ENCODE measurements around the gene THAP7. TPM values are rescaled to one million over a fixed set of nuclear protein-coding genes. Genes with fewer than 3 reads are reported as not detected.
"Not testable (repeated sequence)": the region's sequence is repeated elsewhere in the genome, so short reads cannot be mapped to it uniquely, and the experiment has no call there.

THAP7 gene
- total and polyA plus RNA-seq, 2 experiments from 2014 or later, result 21.8 to 25.9 TPM

DNA sequence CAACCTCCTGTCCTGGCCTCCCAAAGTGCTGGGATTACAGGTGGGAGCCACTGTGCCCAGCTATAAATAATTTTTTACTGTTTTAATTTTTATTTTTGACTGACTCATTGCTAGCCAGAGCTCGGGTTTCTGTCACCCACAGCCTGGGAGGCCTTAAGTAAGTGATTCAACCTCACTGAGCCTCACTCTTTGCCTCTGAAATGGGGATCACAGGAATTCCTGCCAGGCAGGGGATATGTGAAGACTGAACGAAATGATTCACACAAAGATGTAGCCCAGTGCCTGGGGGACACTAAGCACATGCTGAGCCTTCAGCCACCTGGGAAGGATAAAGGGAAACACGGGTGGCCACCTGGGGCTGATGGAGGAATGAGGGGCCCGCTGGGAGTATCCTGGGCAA, 40.0 kb upstream of the THAP7 start:
- 0 out of 2 replicates have a peak, but pooled peaks cover 4% of the 10 kb centered on the region for H3F3A ChIP-seq (replicated peaks; ENCODE audit: low read depth)
- no peak overlapping the region for H3K27ac ChIP-seq (ENCODE audit: low read depth)
- no peaks in the 10 kb centered on the region for H3K36me3 ChIP-seq (ENCODE audit: insufficient read depth)
- H3K27me3 Mint-ChIP-seq (ENCODE audit: insufficient read depth, low read depth, poor library complexity), result peaks cover 11% of the 10 kb centered on the region
- no peaks in the 10 kb centered on the region for H3K9me2 ChIP-seq (ENCODE audit: insufficient read depth)
- no peaks in the 10 kb centered on the region for H3K4me1 ChIP-seq (ENCODE audit: insufficient read depth)
- H3K4me2 ChIP-seq, result no peak overlapping the region
- no peak overlapping the region for H2AFZ ChIP-seq
- TF ChIP-seq JUNB (IDR thresholded peaks at IDR 0.05; ENCODE audit: unreplicated experiment) (no peak), ZNF331 (CRISPR knock-in tag; IDR thresholded peaks at IDR 0.05; ENCODE audit: low read depth) (no peak)
- TF ChIP-seq, protein P1, sequence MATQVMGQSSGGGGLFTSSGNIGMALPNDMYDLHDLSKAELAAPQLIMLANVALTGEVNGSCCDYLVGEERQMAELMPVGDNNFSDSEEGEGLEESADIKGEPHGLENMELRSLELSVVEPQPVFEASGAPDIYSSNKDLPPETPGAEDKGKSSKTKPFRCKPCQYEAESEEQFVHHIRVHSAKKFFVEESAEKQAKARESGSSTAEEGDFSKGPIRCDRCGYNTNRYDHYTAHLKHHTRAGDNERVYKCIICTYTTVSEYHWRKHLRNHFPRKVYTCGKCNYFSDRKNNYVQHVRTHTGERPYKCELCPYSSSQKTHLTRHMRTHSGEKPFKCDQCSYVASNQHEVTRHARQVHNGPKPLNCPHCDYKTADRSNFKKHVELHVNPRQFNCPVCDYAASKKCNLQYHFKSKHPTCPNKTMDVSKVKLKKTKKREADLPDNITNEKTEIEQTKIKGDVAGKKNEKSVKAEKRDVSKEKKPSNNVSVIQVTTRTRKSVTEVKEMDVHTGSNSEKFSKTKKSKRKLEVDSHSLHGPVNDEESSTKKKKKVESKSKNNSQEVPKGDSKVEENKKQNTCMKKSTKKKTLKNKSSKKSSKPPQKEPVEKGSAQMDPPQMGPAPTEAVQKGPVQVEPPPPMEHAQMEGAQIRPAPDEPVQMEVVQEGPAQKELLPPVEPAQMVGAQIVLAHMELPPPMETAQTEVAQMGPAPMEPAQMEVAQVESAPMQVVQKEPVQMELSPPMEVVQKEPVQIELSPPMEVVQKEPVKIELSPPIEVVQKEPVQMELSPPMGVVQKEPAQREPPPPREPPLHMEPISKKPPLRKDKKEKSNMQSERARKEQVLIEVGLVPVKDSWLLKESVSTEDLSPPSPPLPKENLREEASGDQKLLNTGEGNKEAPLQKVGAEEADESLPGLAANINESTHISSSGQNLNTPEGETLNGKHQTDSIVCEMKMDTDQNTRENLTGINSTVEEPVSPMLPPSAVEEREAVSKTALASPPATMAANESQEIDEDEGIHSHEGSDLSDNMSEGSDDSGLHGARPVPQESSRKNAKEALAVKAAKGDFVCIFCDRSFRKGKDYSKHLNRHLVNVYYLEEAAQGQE (IDR thresholded peaks at IDR 0.05; ENCODE audit: unreplicated experiment), result no peak
- DNase-seq (ENCODE audit: low spot score) (no peak), ATAC-seq (no peak)
- H3K79me2 ChIP-seq (replicated peaks; ENCODE audit: insufficient read depth), result no peaks in the 10 kb centered on the region
- no peaks in the 10 kb centered on the region for H3K36me3 Mint-ChIP-seq (ENCODE audit: low read depth)
- no peaks in the 10 kb centered on the region for H3K27me3 ChIP-seq (ENCODE audit: insufficient read depth)
- H3K4me3 Mint-ChIP-seq, result no peak overlapping the region
- no peak overlapping the region for H3K27ac Mint-ChIP-seq
- H3K4me1 Mint-ChIP-seq, result peaks cover 15% of the 10 kb centered on the region
- H3K9me3 Mint-ChIP-seq, result no peaks in the 10 kb centered on the region
- H3K4me3 ChIP-seq, result no peak overlapping the region
- no peaks in the 10 kb centered on the region for H4K20me1 ChIP-seq (replicated peaks; ENCODE audit: insufficient read depth)

DNA sequence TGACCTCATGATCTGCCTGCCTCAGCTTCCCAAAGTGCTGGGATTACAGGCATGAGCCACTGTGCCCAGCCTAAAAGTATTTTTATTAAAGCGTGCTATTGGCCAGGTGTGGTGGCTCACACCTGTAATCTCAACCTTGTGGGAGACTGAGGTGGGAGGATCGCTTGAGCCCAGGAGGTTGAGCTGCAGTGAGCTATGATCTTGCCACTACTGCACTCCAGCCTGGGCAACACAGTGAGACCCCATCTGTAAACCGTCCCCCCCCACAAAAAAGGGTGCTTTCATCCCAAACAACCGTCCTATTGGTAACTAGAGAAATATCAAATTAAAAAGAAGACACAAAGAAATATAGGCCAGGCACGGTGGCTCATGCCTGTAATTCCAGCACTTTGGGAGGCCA, 37.2 kb upstream of the THAP7 start:
- ATAC-seq; H3K27me3 Mint-ChIP-seq (ENCODE audit: insufficient read depth, low read depth, poor library complexity); H3K9me2 ChIP-seq (ENCODE audit: insufficient read depth); DNase-seq (ENCODE audit: low spot score); H3F3A ChIP-seq (replicated peaks; ENCODE audit: low read depth); H4K20me1 ChIP-seq (replicated peaks; ENCODE audit: insufficient read depth); H2AFZ ChIP-seq; H3K27ac Mint-ChIP-seq; H3K79me2 ChIP-seq (replicated peaks; ENCODE audit: insufficient read depth); H3K4me3 ChIP-seq; H3K36me3 Mint-ChIP-seq (ENCODE audit: low read depth); H3K27ac ChIP-seq (ENCODE audit: low read depth); H3K27me3 ChIP-seq (ENCODE audit: insufficient read depth); H3K4me3 Mint-ChIP-seq; H3K4me1 Mint-ChIP-seq; H3K9me3 Mint-ChIP-seq; H3K4me1 ChIP-seq (ENCODE audit: insufficient read depth); H3K36me3 ChIP-seq (ENCODE audit: insufficient read depth); H3K4me2 ChIP-seq: not testable (repeated sequence)

DNA sequence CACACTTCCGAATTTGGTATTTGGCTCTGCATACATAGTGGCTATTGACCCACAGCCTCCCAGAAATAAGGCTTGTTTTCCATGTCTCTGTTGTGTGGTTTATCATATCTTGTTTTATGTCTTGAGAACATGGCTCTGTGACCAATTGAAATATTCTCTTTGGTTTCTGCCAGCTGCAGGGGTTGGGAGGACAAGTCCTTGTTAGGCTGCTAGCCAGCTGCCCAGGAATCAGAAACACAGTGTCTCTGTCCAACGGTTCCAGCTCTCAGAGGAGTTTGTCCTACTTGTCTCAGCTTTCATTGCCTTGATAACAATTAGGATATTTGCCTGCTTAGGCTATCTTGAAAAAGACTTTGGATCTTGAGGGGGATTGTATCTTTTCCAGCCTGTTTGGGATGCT, 36.5 kb upstream of the THAP7 start:
- no peaks in the 10 kb centered on the region for H3K9me3 Mint-ChIP-seq
- ATAC-seq (no peak), DNase-seq (ENCODE audit: low spot score) (no peak)
- no peaks in the 10 kb centered on the region for H3K9me2 ChIP-seq (ENCODE audit: insufficient read depth)
- H3K27ac Mint-ChIP-seq, result no peak overlapping the region
- no peaks in the 10 kb centered on the region for H3F3A ChIP-seq (replicated peaks; ENCODE audit: low read depth)
- H3K36me3 Mint-ChIP-seq (ENCODE audit: low read depth), result no peaks in the 10 kb centered on the region
- peaks cover 2% of the 10 kb centered on the region; the same call in 2 of the 3 replicates for H3K4me1 Mint-ChIP-seq
- H3K4me2 ChIP-seq, result no peak overlapping the region
- no peaks in the 10 kb centered on the region for H3K36me3 ChIP-seq (ENCODE audit: insufficient read depth)
- H3K4me3 ChIP-seq, result no peak overlapping the region
- H3K27ac ChIP-seq (ENCODE audit: low read depth), result no peak overlapping the region
- H2AFZ ChIP-seq, result no peak overlapping the region
- no peak overlapping the region for H3K4me3 Mint-ChIP-seq
- H3K79me2 ChIP-seq (replicated peaks; ENCODE audit: insufficient read depth), result no peaks in the 10 kb centered on the region
- H3K27me3 ChIP-seq (ENCODE audit: insufficient read depth), result peaks cover 1% of the 10 kb centered on the region; the same call in 1 of the 2 replicates
- H4K20me1 ChIP-seq (replicated peaks; ENCODE audit: insufficient read depth), result no peaks in the 10 kb centered on the region
- TF ChIP-seq POLR2AphosphoS5 (IDR thresholded peaks at IDR 0.05; ENCODE audit: low read depth) (no peak), ZNF114 (CRISPR knock-in tag; IDR thresholded peaks at IDR 0.05) (no peak)
- H3K27me3 Mint-ChIP-seq (ENCODE audit: insufficient read depth, low read depth, poor library complexity), result peaks cover 2% of the 10 kb centered on the region
- no peaks in the 10 kb centered on the region for H3K4me1 ChIP-seq (ENCODE audit: insufficient read depth)
